Measurements from ENCODE around the gene COPB1.

COPB1 gene

DNA sequence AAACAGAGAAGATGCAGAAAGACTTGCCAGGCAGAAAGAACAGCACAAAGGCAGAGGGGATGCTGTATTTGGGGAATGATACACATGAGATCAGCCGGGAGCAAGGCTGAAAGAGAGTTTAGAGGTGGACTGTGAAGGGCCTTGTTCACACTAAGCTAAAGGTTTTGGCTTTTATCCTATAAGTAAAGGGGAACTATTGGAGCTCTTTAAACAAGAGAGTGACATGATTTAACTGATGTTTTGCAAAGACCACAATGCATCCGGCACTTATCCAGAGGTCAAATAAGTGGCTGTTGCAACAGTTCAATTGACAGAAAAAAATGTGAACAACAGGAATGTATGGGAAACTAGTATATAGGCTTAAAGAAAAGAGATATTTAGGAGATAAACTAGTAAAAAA, 76.0 kb downstream of the COPB1 start:
- peak; percentile 72 for DNase-seq

DNA sequence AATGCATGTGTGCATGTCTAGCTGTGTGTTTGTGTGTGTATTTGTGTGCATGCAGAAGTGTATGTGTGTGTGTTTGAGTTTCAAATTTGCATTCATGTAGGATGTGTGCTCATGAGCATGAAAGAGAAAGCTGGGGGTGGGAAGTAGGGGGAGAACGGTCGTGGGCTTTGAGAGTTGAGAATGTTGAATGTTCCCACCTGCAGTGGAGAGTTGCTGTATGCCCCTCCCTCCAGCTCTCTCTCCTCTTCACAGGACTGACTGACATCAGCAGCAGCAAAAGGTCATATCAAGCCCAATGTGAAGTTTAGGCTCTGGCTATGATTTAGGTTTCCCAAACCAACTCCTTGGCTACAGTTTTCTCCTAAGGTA, 76.8 kb downstream of the COPB1 start:
- DNase-seq: no peak

DNA sequence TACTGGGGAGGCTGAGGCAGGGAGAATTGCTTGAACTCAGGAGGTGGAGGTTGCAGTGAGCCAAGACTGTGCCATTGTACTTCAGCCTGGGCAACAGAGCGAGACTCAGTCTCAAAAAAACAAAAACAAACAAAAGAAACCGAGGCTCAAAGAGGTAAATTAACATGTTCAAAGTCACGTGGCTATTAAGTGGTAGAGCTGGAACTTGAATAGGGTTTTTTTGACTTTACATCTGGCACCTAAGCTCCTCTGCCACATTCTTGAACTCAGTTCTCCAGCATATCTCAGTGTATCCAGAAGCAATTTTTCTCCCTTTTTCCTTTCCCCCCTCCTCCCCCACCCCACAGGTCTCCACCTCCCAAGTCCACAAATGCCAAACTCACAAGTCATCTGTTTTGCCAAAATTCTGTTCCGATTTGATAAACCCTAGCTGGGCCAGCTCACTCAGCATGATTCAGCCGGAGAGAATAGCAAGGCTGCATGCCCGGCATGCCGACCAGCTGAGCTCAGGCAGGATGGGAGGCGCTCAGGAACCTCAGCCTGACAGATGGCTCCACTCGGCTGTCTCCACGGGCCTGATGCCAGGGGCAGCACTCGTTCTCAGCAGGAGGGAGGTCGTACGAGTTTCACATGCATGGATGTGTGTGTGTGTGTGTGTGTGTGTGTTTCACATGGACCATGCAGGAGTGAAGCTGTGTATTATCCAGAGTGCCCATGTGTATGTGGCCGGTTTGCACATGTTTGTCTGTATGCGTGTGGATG, 77.4 kb downstream of the COPB1 start:
- DNase-seq: peak; percentile 100

DNA sequence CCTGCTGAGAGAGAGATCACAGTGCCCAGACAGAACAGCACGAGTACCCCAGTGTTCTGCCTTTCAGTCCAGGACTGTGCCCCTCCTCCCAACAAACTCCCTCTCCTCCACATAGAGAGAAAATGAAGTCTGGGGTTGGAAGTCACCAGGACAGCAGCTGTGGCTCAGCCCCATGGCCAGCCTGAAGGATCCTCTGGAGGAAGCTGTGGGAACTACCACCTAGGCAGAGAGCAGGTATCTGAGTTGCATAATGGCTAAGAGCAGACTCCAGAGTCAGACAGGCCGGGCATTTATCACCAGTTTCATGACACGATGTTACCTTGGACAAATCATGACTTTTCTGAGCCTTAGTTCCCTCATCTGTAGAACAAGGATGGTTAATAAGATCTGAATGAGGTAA, 79.4 kb downstream of the COPB1 start:
- DNase-seq: no peak

DNA sequence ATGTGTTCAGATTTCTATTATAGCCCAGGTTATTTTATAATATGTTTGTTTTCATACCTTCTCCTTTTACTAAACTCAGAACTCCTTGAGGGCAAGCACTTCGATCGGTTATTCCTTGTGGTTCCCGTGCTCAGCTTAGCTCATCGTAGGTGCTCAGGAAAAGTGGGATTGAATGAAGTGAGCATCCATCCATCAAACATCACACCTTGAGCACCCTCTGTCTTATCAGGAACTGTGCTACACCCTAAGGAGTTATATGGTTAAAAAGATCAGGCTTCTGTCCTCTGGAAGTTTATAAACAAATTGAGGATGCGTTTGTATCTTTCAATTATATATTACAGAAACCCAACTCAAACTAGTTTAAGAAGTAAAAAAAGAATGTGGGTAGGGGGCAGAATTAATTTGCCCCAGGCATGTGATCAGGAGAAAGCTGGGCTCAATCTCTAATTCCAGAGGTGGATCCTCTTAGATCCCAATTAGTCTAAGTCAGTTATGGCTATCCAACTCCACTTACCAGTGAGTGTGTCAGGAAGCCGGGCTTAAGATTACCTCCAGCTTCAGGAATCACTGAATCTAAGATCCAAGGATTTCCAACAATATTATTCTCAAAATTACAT, 80.7 kb downstream of the COPB1 start:
- peak; percentile 38 for DNase-seq

DNA sequence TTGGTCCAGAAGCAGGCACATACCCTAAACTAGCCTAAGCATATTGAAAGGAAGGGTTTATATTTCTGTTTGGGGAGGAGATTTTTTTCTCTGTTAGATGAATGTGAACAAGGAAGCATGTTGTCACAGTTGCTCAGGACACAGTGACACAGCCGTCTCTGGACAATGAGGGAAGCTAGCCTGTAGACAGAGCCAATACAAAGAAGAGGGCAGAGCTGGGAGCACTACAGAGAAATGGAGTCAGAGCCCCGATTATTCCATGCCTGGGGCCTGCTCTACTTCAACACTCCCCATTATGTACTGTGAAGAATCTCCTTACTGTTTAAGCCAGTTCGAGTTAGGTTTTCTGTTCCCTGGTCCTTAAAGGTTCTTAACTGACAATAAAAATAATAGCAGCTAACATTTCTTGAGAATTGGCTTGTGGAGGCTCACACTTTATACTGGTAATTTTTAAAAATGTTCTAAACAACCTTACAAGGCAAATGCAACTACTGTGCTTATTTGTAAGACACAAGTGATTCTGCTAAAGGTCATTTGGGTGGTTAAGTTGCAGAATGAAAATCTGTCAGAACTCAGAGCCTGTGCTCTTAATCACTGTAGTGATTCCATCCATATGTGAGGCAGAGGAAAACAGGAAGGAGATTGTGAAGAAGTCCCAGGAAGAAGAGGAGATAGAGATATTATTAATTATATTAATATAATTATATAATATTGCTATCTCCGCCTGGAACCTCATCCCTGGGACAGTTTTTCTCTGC, 81.8 kb downstream of the COPB1 start:
- DNase-seq: no peak

DNA sequence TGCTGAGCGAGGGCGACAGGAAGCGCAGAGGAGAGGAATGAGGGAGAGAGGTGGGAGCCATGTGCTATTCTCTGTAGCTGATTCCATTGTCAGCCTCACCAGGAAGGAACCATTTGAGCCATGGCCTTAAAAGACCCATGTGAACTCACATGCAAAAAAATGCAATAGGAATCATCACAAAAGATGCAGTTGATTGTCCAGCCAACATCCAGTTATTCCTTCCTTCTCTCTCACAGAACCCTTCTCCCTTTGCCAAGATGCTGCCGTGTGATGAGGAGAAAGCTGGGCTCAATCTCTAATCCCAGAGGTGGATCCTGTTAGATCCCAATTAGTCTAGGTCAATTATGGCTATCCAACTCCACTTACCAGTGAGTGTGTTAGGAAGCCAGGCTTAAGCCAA, 82.4 kb downstream of the COPB1 start:
- DNase-seq: no peak

DNA sequence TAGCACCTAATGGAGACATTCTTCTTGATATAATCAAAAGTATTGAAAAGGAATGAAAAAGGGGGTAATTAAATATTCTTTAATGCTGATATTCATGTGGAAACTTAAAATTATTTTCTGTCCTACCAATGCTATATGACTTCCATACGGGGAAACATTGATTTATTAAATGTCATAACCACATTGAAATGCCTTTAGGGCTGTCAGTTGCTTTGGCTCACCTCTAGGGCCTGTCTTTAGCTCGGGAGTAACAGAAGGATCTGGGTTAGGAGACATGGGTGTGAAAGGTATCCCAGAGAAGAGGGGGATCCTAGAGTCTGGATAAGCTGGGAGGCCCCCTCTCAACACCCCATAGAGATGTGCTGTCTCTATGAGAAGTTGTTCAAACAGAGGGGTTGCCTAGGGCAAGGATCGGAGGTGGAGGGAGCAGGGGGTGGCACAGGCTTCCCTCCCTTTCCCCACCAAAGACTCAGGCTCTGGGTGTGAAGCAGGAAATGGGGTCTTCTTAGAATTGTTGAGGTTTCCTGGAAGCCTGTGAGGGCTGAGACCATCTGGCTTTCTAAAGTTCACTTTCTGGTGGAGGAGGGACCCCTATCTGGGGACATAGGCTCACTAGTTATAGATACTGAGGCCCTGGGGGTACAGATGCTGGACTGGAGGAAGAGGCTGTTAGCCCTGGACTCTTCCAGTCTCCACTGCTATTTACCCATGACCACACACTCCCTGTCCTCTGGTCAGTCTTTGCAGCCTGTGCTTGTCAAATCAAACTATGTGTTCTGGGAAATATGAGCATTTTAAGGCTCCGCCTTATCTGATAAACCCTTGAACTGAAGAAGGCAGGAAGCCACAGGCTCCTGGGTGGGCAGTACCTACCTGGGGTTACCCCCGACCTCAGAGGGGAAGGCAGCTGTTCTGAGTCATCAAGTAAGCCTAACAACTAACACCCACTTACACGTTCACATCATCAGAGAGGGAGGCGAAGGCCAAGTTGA, 84.8 kb downstream of the COPB1 start:
- no peak for DNase-seq

DNA sequence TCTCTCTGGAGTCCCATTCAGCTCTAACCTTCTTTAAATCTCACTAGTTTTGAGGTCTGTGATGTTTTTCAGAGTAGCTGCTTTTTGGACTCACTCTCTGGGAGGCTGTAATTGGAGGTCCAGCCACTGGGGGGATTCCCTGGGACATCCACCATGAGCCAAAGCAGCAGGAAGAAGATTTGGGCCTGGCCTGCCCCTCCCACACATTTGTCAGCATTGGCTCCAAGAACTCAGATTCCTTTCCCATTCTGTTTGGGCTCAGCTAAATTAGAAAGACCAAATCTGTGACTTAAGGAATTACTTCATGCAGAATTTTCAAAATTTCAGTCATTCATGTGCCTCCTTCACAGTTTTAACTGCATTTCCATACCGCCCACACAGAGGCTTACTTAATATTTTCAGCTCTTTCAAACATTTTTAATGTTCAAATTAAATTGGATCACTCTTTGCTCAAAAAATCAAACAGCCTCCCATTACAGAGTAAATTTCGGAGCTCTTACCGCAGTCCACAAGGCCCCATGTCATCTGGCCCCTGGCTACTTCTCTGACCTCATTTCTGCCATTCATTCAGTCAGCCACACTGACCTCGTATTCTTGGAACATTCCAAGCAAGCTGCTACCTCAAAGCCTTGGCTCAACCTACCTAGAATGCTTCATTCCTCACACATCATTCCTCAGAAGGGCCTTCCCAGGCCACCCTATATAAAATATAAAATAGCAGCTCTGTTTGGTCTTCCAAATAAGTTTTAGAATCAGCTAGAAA, 86.1 kb downstream of the COPB1 start:
- peak; percentile 71 for DNase-seq

DNA sequence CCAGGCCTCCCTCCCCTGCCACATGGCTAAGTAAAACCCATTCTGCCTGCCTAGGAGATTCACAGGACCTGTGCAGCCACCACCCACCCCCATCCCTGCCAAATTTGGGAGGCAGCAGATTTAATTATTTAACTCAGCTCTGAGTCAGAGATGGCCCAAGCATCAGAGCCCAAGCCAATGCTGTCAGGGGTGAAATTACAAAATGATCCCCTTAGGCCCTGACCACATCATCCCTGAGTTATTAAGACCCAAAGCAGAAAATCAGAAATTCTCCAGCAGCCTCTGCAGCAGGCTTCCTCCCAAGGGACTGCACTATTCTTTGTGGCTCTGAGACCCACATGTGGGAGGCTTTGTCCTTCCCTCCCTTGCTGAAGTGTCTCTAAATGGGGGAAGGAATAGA, 87.8 kb downstream of the COPB1 start:
- peak; percentile 94 for DNase-seq

DNA sequence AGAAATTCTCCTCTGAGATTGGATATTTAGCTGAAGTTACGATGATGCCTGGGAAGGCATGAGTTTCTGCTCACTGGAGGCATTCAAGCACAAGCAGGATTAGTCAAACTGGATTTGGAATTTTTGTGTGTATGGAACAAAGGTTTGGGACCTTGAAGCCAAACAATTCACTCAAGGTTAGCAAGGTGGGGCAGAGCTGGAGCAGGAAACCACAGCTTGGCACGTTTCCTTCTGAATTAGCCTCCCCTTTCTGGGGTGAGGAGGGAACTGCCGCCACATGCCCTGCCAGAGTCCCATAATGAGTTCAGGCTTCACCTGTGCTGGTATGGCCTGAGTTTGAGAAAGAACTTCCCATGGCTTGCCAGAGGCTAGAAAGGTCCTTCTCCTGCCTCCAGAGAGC, 89.7 kb downstream of the COPB1 start:
- no peak for DNase-seq

DNA sequence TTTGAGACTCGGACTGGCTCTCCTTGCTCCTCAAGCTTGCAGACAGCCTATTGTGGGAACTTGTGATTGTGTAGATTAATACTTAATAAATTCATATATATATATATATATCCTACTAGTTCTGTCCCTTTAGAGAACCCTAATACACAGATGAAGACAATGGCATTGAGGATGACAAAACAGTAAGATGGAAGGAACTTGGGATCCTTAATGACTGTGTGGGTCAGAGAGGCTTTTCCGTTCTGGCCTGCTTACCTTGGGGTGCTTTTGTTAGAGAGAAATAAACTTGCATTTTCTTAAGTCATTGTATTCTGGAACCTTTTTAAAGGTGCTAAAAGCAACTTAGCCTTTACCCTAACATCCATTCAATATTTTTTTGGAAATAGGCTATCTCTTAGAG, 91.0 kb downstream of the COPB1 start:
- DNase-seq: no peak
